Activated T-cell treated with anti-CD3 and anti-CD28 coated beads, Interleukin-2, amount 50 U/mL, for 1 hour (primary cell): Measurements from ENCODE around the gene GNAI3.
A peak's percentile ranks its signal among the peaks of the same experiment; 100 is the strongest.

Experiments used
- DNase-seq: peaks from one replicate; pipeline ENCODE4 v3.0.0-alpha.2; 2020

The GNAI3 gene

GRCh38 chr1:109527098-109527811 lies 21.2 kb upstream of the GNAI3 start:
- no peak for DNase-seq

GRCh38 chr1:109527846-109528695 lies 20.3 kb upstream of the GNAI3 start:
- no peak for DNase-seq

GRCh38 chr1:109528712-109529111 lies 19.7 kb upstream of the GNAI3 start:
- no peak for DNase-seq

- no peak for DNase-seq
Observed at GRCh38 chr1:109529881-109530456, 18.4 kb upstream of the GNAI3 start.

- DNase-seq = no peak
Observed at GRCh38 chr1:109530457-109531087, 17.8 kb upstream of the GNAI3 start.

GRCh38 chr1:109531380-109531779 lies 17.0 kb upstream of the GNAI3 start:
- DNase-seq = no peak

GRCh38 chr1:109531826-109532364 lies 16.5 kb upstream of the GNAI3 start:
- no peak for DNase-seq

GRCh38 chr1:109532365-109533136 lies 15.9 kb upstream of the GNAI3 start:
- DNase-seq = peak; percentile 92

- DNase-seq = no peak
Observed at GRCh38 chr1:109534307-109534858, 14.0 kb upstream of the GNAI3 start.

- no peak for DNase-seq
Observed at GRCh38 chr1:109535481-109535880, 12.9 kb upstream of the GNAI3 start.

- no peak for DNase-seq
Observed at GRCh38 chr1:109535971-109536491, 12.4 kb upstream of the GNAI3 start.

GRCh38 chr1:109537450-109538178 lies 10.8 kb upstream of the GNAI3 start:
- DNase-seq = no peak

- no peak for DNase-seq
Observed at GRCh38 chr1:109538827-109539555, 9.4 kb upstream of the GNAI3 start.

- no peak for DNase-seq
Observed at GRCh38 chr1:109539676-109540075, 8.7 kb upstream of the GNAI3 start, which contains the start of gene GPR61. TSS of gene GPR61 (plus strand) at chr1:109539872. CDS start at chr1:109543023, 3,151 bp downstream.

GRCh38 chr1:109541102-109541501 lies 7.3 kb upstream of the GNAI3 start:
- DNase-seq = no peak

GRCh38 chr1:109542657-109543056 lies 5.8 kb upstream of the GNAI3 start:
- no peak for DNase-seq

GRCh38 chr1:109543283-109543987 lies 5.0 kb upstream of the GNAI3 start:
- DNase-seq = no peak

- no peak for DNase-seq
Observed at GRCh38 chr1:109543988-109544735, 4.3 kb upstream of the GNAI3 start.
